Neural progenitor cell (in vitro differentiated cells): ENCODE measurements around the gene BBX. TPM values are rescaled to one million over a fixed set of nuclear protein-coding genes. Genes with fewer than 3 reads are reported as not detected.

Experiments used
- DNase-seq: peaks from one replicate; pipeline ENCODE4 v3.0.0-alpha.2; 2016; ENCODE audit warnings: low spot score
- H2AFZ ChIP-seq: fragments of 200-600 bp; sonication (generic); replicated peaks from 2 replicates; pipeline ENCODE4 v1.6.1; 2016; ENCODE audit warnings: antibody characterized with exemption
- H3F3A ChIP-seq: fragments of 200-600 bp; sonication (generic); 2 replicates; pipeline ENCODE4 v1.6.1; 2016; ENCODE audit warnings: antibody characterized with exemption, low read depth
- H3K27ac ChIP-seq: fragments of 200-600 bp; sonication (generic); 2 replicates; pipeline ENCODE4 v1.5.1; 2016; ENCODE audit warnings: mild to moderate bottlenecking
- H3K27me3 ChIP-seq: fragments of 200-600 bp; sonication (generic); 2 replicates; pipeline ENCODE4 v1.6.1; 2016; ENCODE audit warnings: mild to moderate bottlenecking, moderate library complexity
- H3K36me3 ChIP-seq: fragments of 200-600 bp; sonication (generic); 2 replicates; pipeline ENCODE4 v1.5.1; 2016
- H3K4me1 ChIP-seq: fragments of 200-600 bp; sonication (generic); 2 replicates; pipeline ENCODE4 v1.6.1; 2016; ENCODE audit warnings: mixed run types
- H3K4me2 ChIP-seq: fragments of 200-600 bp; sonication (generic); 2 replicates; pipeline ENCODE4 v1.6.1; 2016
- H3K4me3 ChIP-seq: fragments of 200-600 bp; sonication (generic); 2 replicates; pipeline ENCODE4 v1.5.1; 2016
- H3K79me2 ChIP-seq: fragments of 200-600 bp; sonication (generic); 2 replicates; pipeline ENCODE4 v1.6.1; 2016; ENCODE audit warnings: low read depth
- H3K9ac ChIP-seq: fragments of 200-600 bp; sonication (generic); 2 replicates; pipeline ENCODE4 v1.6.1; 2016
- H3K9me3 ChIP-seq: fragments of 200-600 bp; sonication (generic); 2 replicates; pipeline ENCODE4 v1.5.1; 2016; ENCODE audit warnings: low read depth
- H4K20me1 ChIP-seq: fragments of 200-600 bp; sonication (generic); 2 replicates; pipeline ENCODE4 v1.6.1; 2016; ENCODE audit warnings: low read depth
- H3K27ac Mint-ChIP-seq: 3 replicates; pipeline ENCODE4 v1.8.0; 2021; ENCODE audit warnings: mixed read lengths
- H3K27me3 Mint-ChIP-seq: 2 replicates; pipeline ENCODE4 v1.8.0; 2022; ENCODE audit warnings: low read depth, mild to moderate bottlenecking, inconsistent platforms, moderate library complexity, mixed read lengths; ENCODE audit not compliant: insufficient read depth
- H3K36me3 Mint-ChIP-seq: 3 replicates; pipeline ENCODE4 v1.8.0; 2021; ENCODE audit warnings: mixed read lengths
- H3K4me1 Mint-ChIP-seq: 3 replicates; pipeline ENCODE4 v1.8.0; 2021; ENCODE audit warnings: mixed read lengths
- H3K4me3 Mint-ChIP-seq: 3 replicates; pipeline ENCODE4 v1.8.0; 2021; ENCODE audit warnings: mild to moderate bottlenecking, moderate library complexity, mixed read lengths
- H3K9me3 Mint-ChIP-seq: 3 replicates; pipeline ENCODE4 v1.8.0; 2020; ENCODE audit warnings: mixed read lengths
- EZH2 ChIP-seq: fragments of 200-600 bp; sonication (generic); IDR thresholded peaks from 2 replicates; pipeline ENCODE4 v1.6.1; 2017; ENCODE audit warnings: antibody characterized with exemption, mild to moderate bottlenecking, moderate library complexity
- EZH2phosphoT487 ChIP-seq: fragments of 200-600 bp; sonication (generic); IDR thresholded peaks from 2 replicates; pipeline ENCODE4 v1.6.1; 2017; ENCODE audit warnings: antibody characterized with exemption
- total RNA-seq: library from RNA; depleted of rRNA; stranded (reverse); fragments of >200 nt; gene quantifications from 2 replicates; pipeline ENCODE4 v1.2.3, GENCODE V29; 2015; ENCODE audit warnings: low replicate concordance
- TF ChIP-seq, protein P1 (sequence below): fragments of 200-600 bp; sonication (generic); IDR thresholded peaks from 2 replicates; pipeline ENCODE4 v1.5.1; 2017; ENCODE audit warnings: antibody characterized with exemption, mild to moderate bottlenecking

BBX gene
- total RNA-seq, 1 donor from 2014 or later: 110 TPM

DNA sequence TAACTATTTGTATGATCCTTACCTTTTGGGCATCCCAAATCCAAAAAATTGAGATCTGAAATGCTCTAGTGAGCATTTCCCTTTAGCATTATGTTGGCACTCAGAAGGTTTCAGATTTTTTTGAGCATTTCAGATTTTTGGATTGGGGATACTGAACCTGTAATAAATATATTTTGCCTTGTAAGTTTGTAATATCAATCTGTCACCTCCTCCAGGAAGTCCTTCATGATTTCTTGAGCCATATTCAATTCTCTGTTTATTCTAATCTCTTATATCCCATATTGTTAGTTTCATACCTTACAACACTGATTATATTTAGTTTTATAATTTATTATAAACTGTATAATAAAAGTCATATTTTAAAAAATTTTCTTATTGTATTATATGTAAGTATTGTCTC, 215.2 kb downstream of the BBX start:
- H3K36me3 ChIP-seq: peaks cover 3% of the 10 kb centered on the region
- Mint-ChIP-seq H3K36me3 (peaks cover 15% of the 10 kb centered on the region), H3K27me3 (no peaks in the 10 kb centered on the region), H3K9me3 (no peaks in the 10 kb centered on the region), H3K4me1 (peaks cover 28% of the 10 kb centered on the region), H3K4me3 (no peak overlapping the region), H3K27ac (no peak overlapping the region)
- no peak overlapping the region for H3K9ac ChIP-seq
- TF ChIP-seq, protein P1, sequence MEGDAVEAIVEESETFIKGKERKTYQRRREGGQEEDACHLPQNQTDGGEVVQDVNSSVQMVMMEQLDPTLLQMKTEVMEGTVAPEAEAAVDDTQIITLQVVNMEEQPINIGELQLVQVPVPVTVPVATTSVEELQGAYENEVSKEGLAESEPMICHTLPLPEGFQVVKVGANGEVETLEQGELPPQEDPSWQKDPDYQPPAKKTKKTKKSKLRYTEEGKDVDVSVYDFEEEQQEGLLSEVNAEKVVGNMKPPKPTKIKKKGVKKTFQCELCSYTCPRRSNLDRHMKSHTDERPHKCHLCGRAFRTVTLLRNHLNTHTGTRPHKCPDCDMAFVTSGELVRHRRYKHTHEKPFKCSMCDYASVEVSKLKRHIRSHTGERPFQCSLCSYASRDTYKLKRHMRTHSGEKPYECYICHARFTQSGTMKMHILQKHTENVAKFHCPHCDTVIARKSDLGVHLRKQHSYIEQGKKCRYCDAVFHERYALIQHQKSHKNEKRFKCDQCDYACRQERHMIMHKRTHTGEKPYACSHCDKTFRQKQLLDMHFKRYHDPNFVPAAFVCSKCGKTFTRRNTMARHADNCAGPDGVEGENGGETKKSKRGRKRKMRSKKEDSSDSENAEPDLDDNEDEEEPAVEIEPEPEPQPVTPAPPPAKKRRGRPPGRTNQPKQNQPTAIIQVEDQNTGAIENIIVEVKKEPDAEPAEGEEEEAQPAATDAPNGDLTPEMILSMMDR: no peak
- TF ChIP-seq EZH2phosphoT487 (no peak), EZH2 (no peak)
- no peaks in the 10 kb centered on the region for H3F3A ChIP-seq
- H3K4me2 ChIP-seq: no peak overlapping the region
- no peak overlapping the region for H3K4me3 ChIP-seq
- H3K27ac ChIP-seq: no peak overlapping the region
- peaks cover 26% of the 10 kb centered on the region for H4K20me1 ChIP-seq
- H2AFZ ChIP-seq: no peak overlapping the region
- no peaks in the 10 kb centered on the region for H3K9me3 ChIP-seq
- H3K79me2 ChIP-seq: no peaks in the 10 kb centered on the region
- H3K27me3 ChIP-seq: no peaks in the 10 kb centered on the region
- DNase-seq: no peak
- peaks cover 17% of the 10 kb centered on the region for H3K4me1 ChIP-seq

DNA sequence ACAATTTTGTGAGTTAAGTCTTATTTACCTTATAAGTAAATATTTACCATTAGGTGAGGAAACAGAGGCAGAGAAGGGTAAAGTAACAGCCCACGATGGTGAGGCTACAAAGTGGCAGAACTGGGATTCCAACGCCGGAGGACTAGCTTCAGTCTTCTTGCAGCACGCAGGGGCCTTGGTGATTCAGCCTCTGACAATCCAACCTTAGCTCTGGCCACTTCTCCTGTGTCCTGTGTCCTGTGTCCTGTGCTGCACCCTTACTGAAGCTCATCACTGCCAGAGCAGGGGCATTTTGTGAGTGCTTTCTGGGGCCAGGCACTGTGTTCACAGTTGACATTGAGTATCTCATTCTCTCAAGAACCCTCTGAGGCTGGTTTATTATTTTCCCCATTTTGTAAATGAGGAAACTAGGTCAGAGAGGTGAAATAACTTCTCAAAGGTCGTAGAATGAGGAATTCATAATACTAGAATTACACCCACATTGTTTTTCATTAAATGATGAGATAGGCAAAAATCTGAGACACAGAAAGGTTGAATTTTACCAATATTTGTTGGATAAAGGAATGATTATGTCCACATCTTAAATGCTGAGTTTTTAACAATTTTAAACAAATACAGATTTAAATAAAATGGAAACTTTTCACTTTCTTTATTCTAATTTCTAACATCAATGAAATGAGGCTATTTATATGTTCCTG, 215.9 kb downstream of the BBX start:
- H3K9me3 ChIP-seq: no peaks in the 10 kb centered on the region
- H3K79me2 ChIP-seq: no peaks in the 10 kb centered on the region
- H3K36me3 ChIP-seq: peaks cover 3% of the 10 kb centered on the region
- H3K9me3 Mint-ChIP-seq: no peaks in the 10 kb centered on the region
- no peak overlapping the region for H3K27ac Mint-ChIP-seq
- TF ChIP-seq EZH2phosphoT487 (no peak), EZH2 (no peak)
- TF ChIP-seq, protein P1: no peak
- H3K4me1 Mint-ChIP-seq: peaks cover 33% of the 10 kb centered on the region
- peaks cover 31% of the 10 kb centered on the region for H4K20me1 ChIP-seq
- no peak overlapping the region for H2AFZ ChIP-seq
- DNase-seq: no peak
- no peak overlapping the region for H3K4me3 Mint-ChIP-seq
- H3K36me3 Mint-ChIP-seq: peaks cover 11% of the 10 kb centered on the region
- H3K27me3 Mint-ChIP-seq: no peaks in the 10 kb centered on the region
- H3K4me2 ChIP-seq: no peak overlapping the region
- H3K4me1 ChIP-seq: peaks cover 24% of the 10 kb centered on the region
- H3K9ac ChIP-seq: no peak overlapping the region
- H3K27me3 ChIP-seq: no peaks in the 10 kb centered on the region
- no peak overlapping the region for H3K4me3 ChIP-seq
- H3F3A ChIP-seq: no peaks in the 10 kb centered on the region
- H3K27ac ChIP-seq: no peak overlapping the region

GRCh38 chr3:107739227-107739626, 216.5 kb downstream of the BBX start:
- no peaks in the 10 kb centered on the region for H3F3A ChIP-seq
- no peak for DNase-seq
- H3K36me3 ChIP-seq: peaks cover 1% of the 10 kb centered on the region
- H3K9me3 ChIP-seq: no peaks in the 10 kb centered on the region
- no peak overlapping the region for H3K4me3 ChIP-seq
- no peaks in the 10 kb centered on the region for H3K27me3 ChIP-seq
- no peak overlapping the region for H3K27ac Mint-ChIP-seq
- H3K27ac ChIP-seq: no peak overlapping the region
- H3K4me2 ChIP-seq: no peak overlapping the region
- H2AFZ ChIP-seq: no peak overlapping the region
- H3K4me1 ChIP-seq: peaks cover 30% of the 10 kb centered on the region
- H3K9ac ChIP-seq: no peak overlapping the region
- no peaks in the 10 kb centered on the region for H3K27me3 Mint-ChIP-seq
- H3K36me3 Mint-ChIP-seq: peaks cover 9% of the 10 kb centered on the region
- no peak overlapping the region for H3K4me3 Mint-ChIP-seq
- peaks cover 31% of the 10 kb centered on the region for H4K20me1 ChIP-seq
- H3K9me3 Mint-ChIP-seq: no peaks in the 10 kb centered on the region
- no peaks in the 10 kb centered on the region for H3K79me2 ChIP-seq
- TF ChIP-seq EZH2phosphoT487 (no peak), EZH2 (no peak)
- TF ChIP-seq, protein P1: no peak
- peaks cover 39% of the 10 kb centered on the region for H3K4me1 Mint-ChIP-seq
